Measurements from ENCODE around the gene DDI2. TPM values are rescaled to one million over a fixed set of nuclear protein-coding genes. Genes with fewer than 3 reads are reported as not detected.

DDI2 gene
- total RNA-seq, 2 donors from 2014 or later = 18.8 to 30.1 TPM

- Histone ChIP-seq H3K4me1 (peaks cover 47% of the 10 kb centered on the region), H3K9me3 (no peaks in the 10 kb centered on the region), H3K27ac (peak overlapping the region in 3 of 4 donors; percentile 28 to 51 (median 42)), H3K27me3 (no peaks in the 10 kb centered on the region), H3K36me3 (replicated peaks in 1 of 2; ENCODE audit: insufficient read depth in 1 of 2, low read depth in 2 of 2) (peaks cover 0 to 4% of the 10 kb centered on the region in 2 donors), H3K4me3 (no peak overlapping the region)
- ATAC-seq = peak; percentile 52
- 71 to 76% methylated on average over 13 of the region's 13 CpGs for WGBS, 2 donors
- TF ChIP-seq CTCF (IDR thresholded peaks at IDR 0.05) = no peak
- TF ChIP-seq POLR2A (IDR thresholded peaks at IDR 0.05) = no peak
- intact Hi-C loops (cut with DNase I) = no loop called here
- DNase-seq = no peak
Measured at GRCh38 chr1:15625056-15625917, 8.0 kb downstream of the DDI2 start.

GRCh38 chr1:15626269-15626950, 9.2 kb downstream of the DDI2 start:
- H3K9me3 ChIP-seq = no peaks in the 10 kb centered on the region
- intact Hi-C loops (cut with DNase I) = no loop called here
- DNase-seq (no peak), ATAC-seq (no peak)
- peaks cover 0 to 8% of the 10 kb centered on the region in 2 donors for H3K36me3 ChIP-seq (replicated peaks in 1 of 2; ENCODE audit: insufficient read depth in 1 of 2, low read depth in 2 of 2)
- H3K27me3 ChIP-seq = no peaks in the 10 kb centered on the region
- no peak overlapping the region for H3K27ac ChIP-seq
- peaks cover 36% of the 10 kb centered on the region for H3K4me1 ChIP-seq
- H3K4me3 ChIP-seq = no peak overlapping the region
- TF ChIP-seq POLR2A (IDR thresholded peaks at IDR 0.05) = no peak
- no peak for TF ChIP-seq CTCF (IDR thresholded peaks at IDR 0.05)
- WGBS, 2 donors = 81 to 85% methylated on average over 11 of the region's 11 CpGs

GRCh38 chr1:15627343-15627988, 10.2 kb downstream of the DDI2 start:
- DNase-seq (no peak), ATAC-seq (no peak)
- peaks cover 25% of the 10 kb centered on the region for H3K4me1 ChIP-seq
- intact Hi-C loops (cut with DNase I) = no loop called here
- no peaks in the 10 kb centered on the region for H3K27me3 ChIP-seq
- TF ChIP-seq CTCF (IDR thresholded peaks at IDR 0.05) = no peak
- no peak for TF ChIP-seq POLR2A (IDR thresholded peaks at IDR 0.05)
- H3K36me3 ChIP-seq (replicated peaks in 1 of 2; ENCODE audit: insufficient read depth in 1 of 2, low read depth in 2 of 2) = peaks cover 0 to 14% of the 10 kb centered on the region in 2 donors
- WGBS, 2 donors = 61 to 70% methylated on average over 4 of the region's 4 CpGs
- H3K4me3 ChIP-seq = no peak overlapping the region
- no peaks in the 10 kb centered on the region for H3K9me3 ChIP-seq
- no peak overlapping the region for H3K27ac ChIP-seq

GRCh38 chr1:15628003-15628402, 10.7 kb downstream of the DDI2 start:
- peaks cover 0 to 14% of the 10 kb centered on the region in 2 donors for H3K36me3 ChIP-seq (replicated peaks in 1 of 2; ENCODE audit: insufficient read depth in 1 of 2, low read depth in 2 of 2)
- intact Hi-C loops (cut with DNase I) = no loop called here
- H3K4me1 ChIP-seq = peaks cover 20% of the 10 kb centered on the region
- no peaks in the 10 kb centered on the region for H3K27me3 ChIP-seq
- TF ChIP-seq POLR2A (IDR thresholded peaks at IDR 0.05) (no peak), CTCF (IDR thresholded peaks at IDR 0.05) (no peak)
- H3K4me3 ChIP-seq = no peak overlapping the region
- DNase-seq = no peak
- no peaks in the 10 kb centered on the region for H3K9me3 ChIP-seq
- ATAC-seq = no peak
- H3K27ac ChIP-seq = no peak overlapping the region
- 34 to 35% methylated on average over 1 of the region's 1 CpG for WGBS, 2 donors

Data from body of pancreas (tissue), 4 donors.